Endothelial cell of umbilical vein (primary cell): ENCODE results near the gene GALT. TPM values are rescaled to one million over a fixed set of nuclear protein-coding genes. Genes with fewer than 3 reads are reported as not detected.

ENCODE experiments used
- BruUV-seq: library from RNA; stranded (reverse); fragments of 400-500 nt; replicated peaks from 2 replicates; lab custom pipeline; 2021; lab: Mats Ljungman, UMichigan
- CTCF ChIA-PET: fragments of 300-600, 350-600 bp; sonication (Branson Sonifier 250); formaldehyde crosslinking; loops from one replicate; lab custom pipeline; 2021; ENCODE audit warnings: antibody characterized with exemption, inconsistent platforms; lab: Charles Lee
- POLR2A ChIA-PET: fragments of 300-600, 350-600 bp; sonication (Branson Sonifier 250); formaldehyde crosslinking; loops from one replicate; lab custom pipeline; 2021; ENCODE audit warnings: antibody characterized with exemption, inconsistent platforms; lab: Charles Lee
- DNase-seq: peaks from one replicate; pipeline ENCODE4 v3.0.0-alpha.2; 2011; ENCODE audit warnings: low read depth, low spot score
- FAIRE-seq: peaks from 2 replicates; lab custom pipeline; 2011; peaks lifted over from hg19 to GRCh38; lab: Jason Lieb, UNC
- H2AFZ ChIP-seq: 2 replicates; pipeline ENCODE4 v1.6.0; 2012; ENCODE audit warnings: low read depth, low read length, control low read depth, inconsistent platforms
- H3K27ac ChIP-seq: 2 replicates; pipeline ENCODE4 v1.5.1; 2011; ENCODE audit warnings: low read depth, mild to moderate bottlenecking, control low read depth, low read length, moderate library complexity; ENCODE audit not compliant: insufficient read depth
- H3K27me3 ChIP-seq, 2 experiments: 2 replicates each; pipeline versions ENCODE4 v1.6.0 to v1.6.1; 2011; ENCODE audit warnings: low read length in 2 of 2, mixed read lengths in 1 of 2; ENCODE audit not compliant: control insufficient read depth in 2 of 2, insufficient read depth in 2 of 2
- H3K36me3 ChIP-seq, 2 experiments: 2 replicates in 1 of 2; 3 replicates in 1 of 2; pipeline ENCODE4 v1.5.1; 2011; ENCODE audit warnings: low read length in 2 of 2, mild to moderate bottlenecking in 1 of 2, moderate library complexity in 1 of 2; ENCODE audit not compliant: control insufficient read depth in 2 of 2, insufficient read depth in 2 of 2; ENCODE audit errors: extremely low read depth in 1 of 2
- H3K4me1 ChIP-seq: 3 replicates; pipeline ENCODE4 v1.5.1; 2011; ENCODE audit warnings: mild to moderate bottlenecking, low read length; ENCODE audit not compliant: control insufficient read depth, insufficient read depth; ENCODE audit errors: extremely low read depth
- H3K4me2 ChIP-seq: 2 replicates; pipeline ENCODE4 v1.6.1; 2011; ENCODE audit warnings: low read length, control low read depth, mixed read lengths; ENCODE audit not compliant: insufficient read depth
- H3K4me3 ChIP-seq, 3 experiments: fragments of 200-600 bp in 1 of 3; sonication (generic), shearing (Covaris generic) in 1 of 3; replicated peaks in 1 of 3; 2 replicates each; pipeline ENCODE4 v1.5.1; 2011 to 2016; ENCODE audit warnings: control low read depth in 3 of 3, low read length in 3 of 3, mild to moderate bottlenecking in 2 of 3, inconsistent platforms in 1 of 3, low read depth in 1 of 3, moderate library complexity in 1 of 3; ENCODE audit not compliant: insufficient read depth in 1 of 3
- H3K79me2 ChIP-seq: 2 replicates; pipeline ENCODE4 v1.6.0; 2012; ENCODE audit warnings: low read length, inconsistent platforms; ENCODE audit not compliant: control insufficient read depth, insufficient read depth
- H3K9ac ChIP-seq: replicated peaks from 2 replicates; pipeline ENCODE3; 2011; ENCODE audit warnings: low read length, control low read depth; ENCODE audit not compliant: insufficient read depth; ENCODE audit errors: extremely low read depth
- H3K9me1 ChIP-seq: replicated peaks from 3 replicates; pipeline ENCODE4 v1.6.0; 2011; ENCODE audit warnings: mild to moderate bottlenecking, low read length; ENCODE audit not compliant: control insufficient read depth, insufficient read depth; ENCODE audit errors: extremely low read depth
- H3K9me3 ChIP-seq: replicated peaks from 2 replicates; pipeline ENCODE4 v1.5.1; 2012; ENCODE audit warnings: low read length, inconsistent platforms; ENCODE audit not compliant: control insufficient read depth, insufficient read depth
- H4K20me1 ChIP-seq: replicated peaks from 2 replicates; pipeline ENCODE3; 2011; ENCODE audit warnings: mild to moderate bottlenecking, low read length; ENCODE audit not compliant: control insufficient read depth, insufficient read depth; ENCODE audit errors: extremely low read depth
- CTCF ChIP-seq, 2 donors: IDR thresholded peaks; 1 replicate in 1 of 2; 2 replicates in 1 of 2; pipeline ENCODE4 v1.5.1; 2011; ENCODE audit warnings: low read length in 2 of 2, mild to moderate bottlenecking in 2 of 2, moderate library complexity in 2 of 2, control low read depth in 1 of 2, inconsistent platforms in 1 of 2, low read depth in 1 of 2; ENCODE audit not compliant: insufficient read depth in 1 of 2; ENCODE audit errors: extremely low read depth in 1 of 2
- JUN ChIP-seq: IDR thresholded peaks from 2 replicates; pipeline ENCODE4 v1.6.1; 2011; ENCODE audit warnings: borderline replicate concordance, low read depth; ENCODE audit not compliant: insufficient read length, insufficient read depth
- dilution Hi-C: fragments of 300-500 bp; cut with MboI; formaldehyde crosslinking; loops from one replicate; pipeline ENCODE4 v1.15.0; 2019; ENCODE audit warnings: low sequenced_read_pairs; ENCODE audit not compliant: extremely low pct_ligation_motif_present
- intact Hi-C: fragments of 100-400 bp; cut with micrococcal nuclease; formaldehyde crosslinking; loops from one replicate; pipeline ENCODE4 v1.10.0; 2022
- polyA plus RNA-seq, 4 experiments: library from polyadenylated mRNA; depleted of rRNA in 3 of 4; stranded (reverse) in 3 of 4; unstranded in 1 of 4; fragments of >200 nt; gene quantifications; 2 replicates each; pipeline versions ENCODE4 v1.2.1 to v1.2.3, GENCODE V29; 2011 to 2012; ENCODE audit warnings: missing spikeins in 1 of 4
- total RNA-seq: library from RNA; stranded (reverse); gene quantifications from 2 replicates; pipeline ENCODE4 v1.2.3, GENCODE V29; 2021

Gene GALT
- total and polyA plus RNA-seq, 2 donors (not counting 3 experiments of a cell fraction or from before 2014, with no cell fraction given), result 36.6 to 58.5 TPM

- DNase-seq (peak; percentile 64), FAIRE-seq (peak; percentile 92)
- H3K27ac ChIP-seq, result no peak overlapping the region
- dilution Hi-C loops (no loop called here), intact Hi-C loops (loop anchor here (1.0 kb wide), 2 partner anchors 22 to 86 kb away; partner anchors contain the start of gene RPP25L)
- H3K36me3 ChIP-seq, result peaks cover 0 to 2% of the 10 kb centered on the region in 2 experiments
- peaks cover 18% of the 10 kb centered on the region for H3K4me1 ChIP-seq
- TF ChIP-seq JUN (no peak), CTCF (IDR thresholded peaks at IDR 0.05; ENCODE audit: extremely low read depth in 1 of 2, insufficient read depth in 1 of 2, low read depth in 1 of 2, low read length in 2 of 2) (peak; percentile 78 to 83)
- ChIA-PET POLR2A (no interaction called here), CTCF (interaction anchor here (0.6 to 4.0 kb wide), 23 partner anchors 8 to 253 kb away, joined by 3 to 130 read pairs (median 6); partner anchors contain the start of genes CCL21, DCTN3, GALT and IL11RA)
- no TSS peak for BruUV-seq
- H2AFZ ChIP-seq, result no peak overlapping the region
- no peaks in the 10 kb centered on the region for H4K20me1 ChIP-seq
- peaks cover 21 to 23% of the 10 kb centered on the region in 2 experiments for H3K27me3 ChIP-seq
- H3K79me2 ChIP-seq, result peaks cover 19% of the 10 kb centered on the region
- no peaks in the 10 kb centered on the region for H3K9me3 ChIP-seq
- no peak overlapping the region for H3K4me2 ChIP-seq
- H3K4me3 ChIP-seq, result no peak overlapping the region
- no peak overlapping the region for H3K9ac ChIP-seq
- no peaks in the 10 kb centered on the region for H3K9me1 ChIP-seq
Observed at GRCh38 chr9:34633851-34634550, 12.5 kb upstream of the GALT start.
